AG04449 (cell line): Measurements from ENCODE around the gene CCDC74B.
"Not testable (repeated sequence)": the region's sequence is repeated elsewhere in the genome, so short reads cannot be mapped to it uniquely, and the experiment has no call there.

Experiments used
- CTCF ChIA-PET: fragments of 350-600 bp; formaldehyde crosslinking; extraction: SDS; loops from one replicate; lab custom pipeline; 2021; ENCODE audit warnings: antibody characterized with exemption; lab: Yijun Ruan, JAX
- POLR2A ChIA-PET: fragments of 400-600, 350-600 bp; formaldehyde crosslinking; extraction: SDS; loops from one replicate; lab custom pipeline; 2020; ENCODE audit warnings: antibody characterized with exemption, inconsistent platforms; lab: Yijun Ruan, JAX
- DNase-seq: peaks from one replicate; pipeline ENCODE4 v3.0.0-alpha.2; 2010; ENCODE audit warnings: low read depth, low spot score
- H3K4me3 ChIP-seq: 2 replicates; pipeline ENCODE4 v1.5.1; 2011; ENCODE audit warnings: low read depth, mild to moderate bottlenecking, control low read depth, low read length
- CTCF ChIP-seq: IDR thresholded peaks from one replicate; pipeline ENCODE4 v1.5.1; 2011; ENCODE audit warnings: mild to moderate bottlenecking, moderate library complexity, low read length, control low read depth, inconsistent platforms; ENCODE audit not compliant: insufficient read depth; ENCODE audit errors: missing control alignments

CCDC74B gene

GRCh38 chr2:130135692-130136541, 9.0 kb downstream of the CCDC74B start:
- ChIA-PET CTCF (no interaction called here), POLR2A (no interaction called here)
- no peak for DNase-seq
- TF ChIP-seq CTCF = no peak
- no peak overlapping the region for H3K4me3 ChIP-seq

- CTCF ChIA-PET, H3K4me3 ChIP-seq, DNase-seq, POLR2A ChIA-PET: not testable (repeated sequence)
Observed at GRCh38 chr2:130129120-130129829, 15.6 kb downstream of the CCDC74B start, which contains the start of gene POTEF. TSS of gene POTEF (minus strand) at chr2:130129222. CDS start at chr2:130120515, 8,707 bp downstream.

- H3K4me3 ChIP-seq, DNase-seq, POLR2A ChIA-PET, CTCF ChIA-PET: not testable (repeated sequence)
Observed at GRCh38 chr2:130128464-130128863, 16.4 kb downstream of the CCDC74B start.

- H3K4me3 ChIP-seq, DNase-seq, CTCF ChIA-PET, POLR2A ChIA-PET: not testable (repeated sequence)
Observed at GRCh38 chr2:130127726-130128125, 17.2 kb downstream of the CCDC74B start.

DNA sequence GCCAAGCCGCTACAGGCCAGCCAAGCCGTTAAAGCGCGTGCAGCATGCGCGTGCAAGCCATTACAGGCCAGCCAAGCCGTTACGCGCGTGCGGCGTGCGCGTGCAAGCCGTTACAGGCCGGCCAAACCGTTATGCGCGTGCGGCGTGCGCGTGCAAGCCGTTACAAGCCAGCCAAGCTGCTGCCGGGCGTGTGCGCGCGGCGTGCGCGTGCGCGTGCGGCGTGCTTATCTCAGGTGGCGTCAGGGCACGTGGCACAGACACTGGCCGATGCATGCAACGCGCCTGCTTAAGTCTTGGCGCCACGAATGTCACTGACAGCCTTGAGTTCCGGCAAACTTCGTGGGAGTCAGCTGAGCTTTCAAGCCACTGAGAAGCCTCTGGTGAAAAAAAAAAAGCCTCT, 24.0 kb downstream of the CCDC74B start:
- POLR2A ChIA-PET, DNase-seq, H3K4me3 ChIP-seq, CTCF ChIA-PET: not testable (repeated sequence)

DNA sequence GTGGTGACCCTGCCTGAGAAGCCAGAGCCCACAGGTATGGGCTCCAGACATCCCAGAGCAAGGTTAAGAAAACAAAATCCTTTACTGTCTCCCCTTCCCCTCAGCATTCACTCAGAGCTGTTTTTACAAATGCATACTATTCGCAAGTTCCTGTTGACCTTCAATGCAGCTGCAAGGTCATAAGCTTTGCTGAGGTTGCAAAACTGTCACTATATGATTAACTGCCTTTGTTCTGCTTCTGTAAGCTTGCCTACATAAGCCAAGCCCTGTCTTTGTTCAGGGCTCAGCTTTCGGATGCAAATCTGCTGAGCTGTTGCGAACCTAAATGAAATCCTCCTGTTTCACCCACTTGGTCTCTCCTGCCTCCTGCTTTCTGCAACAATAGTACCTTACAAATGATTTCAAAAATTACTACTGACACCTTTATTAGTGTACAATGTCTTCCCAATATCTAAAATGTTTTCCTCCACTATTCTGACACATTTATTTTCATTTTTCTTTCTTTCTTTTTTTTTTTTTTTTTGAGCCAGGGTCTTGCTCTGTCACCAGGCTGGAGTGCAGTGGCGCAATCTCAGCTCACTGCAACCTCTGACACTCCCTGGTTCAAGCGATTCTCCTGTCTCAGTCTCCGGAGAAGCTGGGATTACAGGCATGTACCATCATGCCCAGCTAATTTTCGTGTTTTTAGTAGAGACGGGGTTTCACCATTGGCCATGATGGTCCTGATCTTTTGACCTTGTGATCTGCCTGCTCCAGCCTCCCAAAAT, 42.1 kb downstream of the CCDC74B start:
- POLR2A ChIA-PET, DNase-seq: not testable (repeated sequence)

More for the DNA sequence above, 42.1 kb downstream of the CCDC74B start:
- H3K4me3 ChIP-seq, CTCF ChIA-PET: not testable (repeated sequence)
